ENCODE measurements around the gene ARMH3.

ARMH3 gene

GRCh38 chr10:102055647-102056419 lies at the start of gene ARMH3:
ARMH3 (minus strand) TSS chr10:102056173; CDS start chr10:102040114, 16,059 bp downstream.
- Histone ChIP-seq H3K36me3 (ENCODE audit: control insufficient read depth, insufficient read depth, low read length) (no peaks in the 10 kb centered on the region), H3K27me3 (ENCODE audit: control insufficient read depth, insufficient read depth, low read length) (no peaks in the 10 kb centered on the region), H3K9me3 (ENCODE audit: control insufficient read depth, low read length) (no peaks in the 10 kb centered on the region), H3K4me3 (ENCODE audit: low read length) (peak within 1 kb of the TSS; percentile 100), H3K9ac (ENCODE audit: low read length) (peak within 1 kb of the TSS; percentile 90), H3K4me1 (ENCODE audit: control insufficient read depth, insufficient read depth, low read length) (peaks cover 18% of the 10 kb centered on the region)

- no peak overlapping the region for H3K4me3 ChIP-seq (ENCODE audit: low read length)
- no peaks in the 10 kb centered on the region for H3K36me3 ChIP-seq (ENCODE audit: control insufficient read depth, insufficient read depth, low read length)
- no peak overlapping the region for H3K9ac ChIP-seq (ENCODE audit: low read length)
These were observed 46.4 kb upstream of the ARMH3 start for GRCh38 chr10:102102421-102102820.

GRCh38 chr10:102101152-102101551 lies 45.2 kb upstream of the ARMH3 start:
- Histone ChIP-seq H3K27me3 (ENCODE audit: control insufficient read depth, insufficient read depth, low read length) (no peaks in the 10 kb centered on the region), H3K4me3 (ENCODE audit: low read length) (no peak overlapping the region), H3K4me1 (ENCODE audit: control insufficient read depth, insufficient read depth, low read length) (no peaks in the 10 kb centered on the region), H3K9me3 (ENCODE audit: control insufficient read depth, low read length) (no peaks in the 10 kb centered on the region), H3K36me3 (ENCODE audit: control insufficient read depth, insufficient read depth, low read length) (no peaks in the 10 kb centered on the region), H3K9ac (ENCODE audit: low read length) (no peak overlapping the region)

More at GRCh38 chr10:102102421-102102820, 46.4 kb upstream of the ARMH3 start:
- Histone ChIP-seq H3K4me1 (ENCODE audit: control insufficient read depth, insufficient read depth, low read length) (no peaks in the 10 kb centered on the region), H3K9me3 (ENCODE audit: control insufficient read depth, low read length) (no peaks in the 10 kb centered on the region), H3K27me3 (ENCODE audit: control insufficient read depth, insufficient read depth, low read length) (no peaks in the 10 kb centered on the region)

- Histone ChIP-seq H3K9ac (ENCODE audit: low read length) (no peak overlapping the region), H3K4me3 (ENCODE audit: low read length) (no peak overlapping the region), H3K4me1 (ENCODE audit: control insufficient read depth, insufficient read depth, low read length) (no peaks in the 10 kb centered on the region), H3K36me3 (ENCODE audit: control insufficient read depth, insufficient read depth, low read length) (no peaks in the 10 kb centered on the region), H3K27me3 (ENCODE audit: control insufficient read depth, insufficient read depth, low read length) (no peaks in the 10 kb centered on the region), H3K9me3 (ENCODE audit: control insufficient read depth, low read length) (no peaks in the 10 kb centered on the region)
These were observed 40.5 kb upstream of the ARMH3 start for GRCh38 chr10:102096449-102096848.

- no peaks in the 10 kb centered on the region for H3K9me3 ChIP-seq (ENCODE audit: control insufficient read depth, low read length)
- no peak overlapping the region for H3K9ac ChIP-seq (ENCODE audit: low read length)
- no peaks in the 10 kb centered on the region for H3K36me3 ChIP-seq (ENCODE audit: control insufficient read depth, insufficient read depth, low read length)
- no peaks in the 10 kb centered on the region for H3K27me3 ChIP-seq (ENCODE audit: control insufficient read depth, insufficient read depth, low read length)
- H3K4me3 ChIP-seq (ENCODE audit: low read length) = no peak overlapping the region
- H3K4me1 ChIP-seq (ENCODE audit: control insufficient read depth, insufficient read depth, low read length) = no peaks in the 10 kb centered on the region
These were observed 34.8 kb upstream of the ARMH3 start for GRCh38 chr10:102090772-102091171.

GRCh38 chr10:102086196-102086595 lies 30.2 kb upstream of the ARMH3 start:
- H3K9ac ChIP-seq (ENCODE audit: low read length) = no peak overlapping the region
- H3K36me3 ChIP-seq (ENCODE audit: control insufficient read depth, insufficient read depth, low read length) = no peaks in the 10 kb centered on the region
- H3K27me3 ChIP-seq (ENCODE audit: control insufficient read depth, insufficient read depth, low read length) = no peaks in the 10 kb centered on the region
- no peaks in the 10 kb centered on the region for H3K9me3 ChIP-seq (ENCODE audit: control insufficient read depth, low read length)
- H3K4me1 ChIP-seq (ENCODE audit: control insufficient read depth, insufficient read depth, low read length) = no peaks in the 10 kb centered on the region
- H3K4me3 ChIP-seq (ENCODE audit: low read length) = no peak overlapping the region

- Histone ChIP-seq H3K4me1 (ENCODE audit: control insufficient read depth, insufficient read depth, low read length) (no peaks in the 10 kb centered on the region), H3K9me3 (ENCODE audit: control insufficient read depth, low read length) (no peaks in the 10 kb centered on the region), H3K4me3 (ENCODE audit: low read length) (no peak overlapping the region), H3K27me3 (ENCODE audit: control insufficient read depth, insufficient read depth, low read length) (no peaks in the 10 kb centered on the region), H3K9ac (ENCODE audit: low read length) (no peak overlapping the region), H3K36me3 (ENCODE audit: control insufficient read depth, insufficient read depth, low read length) (no peaks in the 10 kb centered on the region)
These were observed 29.4 kb upstream of the ARMH3 start for GRCh38 chr10:102085336-102085735.

- Histone ChIP-seq H3K27me3 (ENCODE audit: control insufficient read depth, insufficient read depth, low read length) (no peaks in the 10 kb centered on the region), H3K9ac (ENCODE audit: low read length) (no peak overlapping the region), H3K4me1 (ENCODE audit: control insufficient read depth, insufficient read depth, low read length) (no peaks in the 10 kb centered on the region), H3K36me3 (ENCODE audit: control insufficient read depth, insufficient read depth, low read length) (no peaks in the 10 kb centered on the region), H3K9me3 (ENCODE audit: control insufficient read depth, low read length) (no peaks in the 10 kb centered on the region), H3K4me3 (ENCODE audit: low read length) (no peak overlapping the region)
These were observed 27.6 kb upstream of the ARMH3 start for GRCh38 chr10:102083541-102083940.

- Histone ChIP-seq H3K9me3 (ENCODE audit: control insufficient read depth, low read length) (no peaks in the 10 kb centered on the region), H3K27me3 (ENCODE audit: control insufficient read depth, insufficient read depth, low read length) (no peaks in the 10 kb centered on the region), H3K4me1 (ENCODE audit: control insufficient read depth, insufficient read depth, low read length) (no peaks in the 10 kb centered on the region), H3K9ac (ENCODE audit: low read length) (no peak overlapping the region), H3K4me3 (ENCODE audit: low read length) (no peak overlapping the region), H3K36me3 (ENCODE audit: control insufficient read depth, insufficient read depth, low read length) (peaks cover 8% of the 10 kb centered on the region)
These were observed 16.9 kb upstream of the ARMH3 start for GRCh38 chr10:102072673-102073527.

- Histone ChIP-seq H3K4me1 (ENCODE audit: control insufficient read depth, insufficient read depth, low read length) (peaks cover 18% of the 10 kb centered on the region), H3K9me3 (ENCODE audit: control insufficient read depth, low read length) (no peaks in the 10 kb centered on the region)
These were observed 13.1 kb upstream of the ARMH3 start for GRCh38 chr10:102069071-102069470.

GRCh38 chr10:102068216-102068615 lies 12.2 kb upstream of the ARMH3 start:
- H3K27me3 ChIP-seq (ENCODE audit: control insufficient read depth, insufficient read depth, low read length) = no peaks in the 10 kb centered on the region
- no peaks in the 10 kb centered on the region for H3K9me3 ChIP-seq (ENCODE audit: control insufficient read depth, low read length)
- H3K36me3 ChIP-seq (ENCODE audit: control insufficient read depth, insufficient read depth, low read length) = peaks cover 8% of the 10 kb centered on the region
- no peak overlapping the region for H3K9ac ChIP-seq (ENCODE audit: low read length)
- H3K4me3 ChIP-seq (ENCODE audit: low read length) = no peak overlapping the region
- peaks cover 18% of the 10 kb centered on the region for H3K4me1 ChIP-seq (ENCODE audit: control insufficient read depth, insufficient read depth, low read length)

More at GRCh38 chr10:102069071-102069470, 13.1 kb upstream of the ARMH3 start:
- H3K27me3 ChIP-seq (ENCODE audit: control insufficient read depth, insufficient read depth, low read length) = no peaks in the 10 kb centered on the region
- peaks cover 8% of the 10 kb centered on the region for H3K36me3 ChIP-seq (ENCODE audit: control insufficient read depth, insufficient read depth, low read length)
- no peak overlapping the region for H3K4me3 ChIP-seq (ENCODE audit: low read length)
- no peak overlapping the region for H3K9ac ChIP-seq (ENCODE audit: low read length)
